Measurements from ENCODE around the gene SLC51A. TPM values are rescaled to one million over a fixed set of nuclear protein-coding genes. Genes with fewer than 3 reads are reported as not detected.
"Not testable (repeated sequence)": the region's sequence is repeated elsewhere in the genome, so short reads cannot be mapped to it uniquely, and the experiment has no call there.

The SLC51A gene
- total RNA-seq, 1 experiment from 2014 or later: 6.9 TPM

- Mint-ChIP-seq H3K4me1 (peaks cover 11% of the 10 kb centered on the region), H3K27ac (no peak overlapping the region), H3K4me3 (no peak overlapping the region), H3K36me3 (no peaks in the 10 kb centered on the region), H3K9me3 (peaks cover 4% of the 10 kb centered on the region; the same call in 1 of the 2 replicates), H3K27me3 (ENCODE audit: low read depth) (peaks cover 25% of the 10 kb centered on the region)
- DNase-seq (ENCODE audit: low spot score) (no peak), ATAC-seq (no peak)
- TF ChIP-seq FOXP1 (CRISPR knock-in tag; IDR thresholded peaks at IDR 0.05; ENCODE audit: borderline replicate concordance) (peak; percentile 21; the same call in 1 of the 2 replicates), USF1 (CRISPR knock-in tag; IDR thresholded peaks at IDR 0.05) (no peak), ZNF232 (CRISPR knock-in tag; IDR thresholded peaks at IDR 0.05) (no peak)
- CTCF ChIA-PET: no interaction called here
- POLR2A ChIA-PET: no interaction called here
These were observed 7.2 kb upstream of the SLC51A start for GRCh38 chr3:196208942-196209695.

- POLR2A ChIA-PET; CTCF ChIA-PET; H3K36me3 Mint-ChIP-seq; H3K27ac Mint-ChIP-seq; DNase-seq (ENCODE audit: low spot score); H3K9me3 Mint-ChIP-seq; ATAC-seq; H3K4me3 Mint-ChIP-seq: not testable (repeated sequence)
- peaks cover 15% of the 10 kb centered on the region for H3K4me1 Mint-ChIP-seq
- peaks cover 25% of the 10 kb centered on the region for H3K27me3 Mint-ChIP-seq (ENCODE audit: low read depth)
These were observed 6.2 kb upstream of the SLC51A start for GRCh38 chr3:196209944-196210672.

- no peak for TF ChIP-seq CDX4 (CRISPR knock-in tag; IDR thresholded peaks at IDR 0.05; ENCODE audit: borderline replicate concordance)
- no peak for TF ChIP-seq HMGXB4 (CRISPR knock-in tag; IDR thresholded peaks at IDR 0.05)
- TF ChIP-seq ZNF512 (CRISPR knock-in tag; IDR thresholded peaks at IDR 0.05; ENCODE audit: borderline replicate concordance): 0 out of 2 replicates have a peak, but pooled peaks have one; percentile 36
- no peak for TF ChIP-seq FOXP1 (CRISPR knock-in tag; IDR thresholded peaks at IDR 0.05; ENCODE audit: borderline replicate concordance)
- TF ChIP-seq NFYB (CRISPR knock-in tag; conservative IDR thresholded peaks at IDR 0.05; ENCODE audit: low read depth): no peak
- TF ChIP-seq IRF2 (CRISPR knock-in tag; IDR thresholded peaks at IDR 0.05; ENCODE audit: borderline replicate concordance, low read depth): no peak
- no peak for TF ChIP-seq NFE2L1 (CRISPR knock-in tag; IDR thresholded peaks at IDR 0.05)
- TF ChIP-seq ATF2 (CRISPR knock-in tag; IDR thresholded peaks at IDR 0.05; ENCODE audit: borderline replicate concordance, low read depth): no peak
- TF ChIP-seq GABPB1 (CRISPR knock-in tag; IDR thresholded peaks at IDR 0.05): no peak
- DNase-seq (ENCODE audit: low spot score): no peak
- no peak within 1 kb of the TSS for H3K27ac Mint-ChIP-seq
- no peak within 1 kb of the TSS for H3K4me3 Mint-ChIP-seq
- POLR2A ChIA-PET: no interaction called here
- no peak for ATAC-seq
- CTCF ChIA-PET: no interaction called here
- H3K9me3 Mint-ChIP-seq: no peaks in the 10 kb centered on the region
- H3K36me3 Mint-ChIP-seq: no peaks in the 10 kb centered on the region
- H3K4me1 Mint-ChIP-seq: peaks cover 23% of the 10 kb centered on the region
- peaks cover 19% of the 10 kb centered on the region for H3K27me3 Mint-ChIP-seq (ENCODE audit: low read depth)
These were observed 5.4 kb upstream of the SLC51A start, which contains the start of gene ZDHHC19 for GRCh38 chr3:196210673-196211556. Gene ZDHHC19, minus strand, starts transcription at chr3:196211400. Its CDS starts 85 bp downstream, at chr3:196211315.
